ENCODE results near the gene LRSAM1.

The LRSAM1 gene

GRCh38 chr9:127550282-127550681 is 99.0 kb downstream of the LRSAM1 start:
- DNase-seq (ENCODE audit: low read depth, low spot score): no peak

DNA sequence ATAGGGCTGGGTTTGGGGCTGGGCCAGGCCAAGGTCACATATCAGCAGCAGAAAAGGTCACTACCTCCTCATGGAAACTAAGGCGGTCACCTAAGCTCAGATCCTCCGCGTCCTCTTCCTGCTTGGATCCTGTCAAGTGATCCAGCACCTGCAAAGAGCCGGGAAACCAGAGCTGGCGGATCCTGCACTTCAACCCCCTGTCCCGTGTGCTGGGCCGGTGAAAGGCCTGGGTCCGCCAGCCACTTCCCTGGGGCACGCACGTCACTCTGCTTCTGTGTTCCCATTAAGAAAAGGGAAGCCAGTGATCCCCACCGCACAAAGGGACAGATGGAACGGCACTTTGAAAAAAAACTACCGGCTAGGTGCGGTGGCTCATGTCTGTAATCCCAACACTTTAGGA is 99.4 kb downstream of the LRSAM1 start:
- DNase-seq (ENCODE audit: low read depth, low spot score): no peak
